IMR-90 (cell line): ENCODE measurements around the gene PLCH2. TPM values are rescaled to one million over a fixed set of nuclear protein-coding genes. Genes with fewer than 3 reads are reported as not detected.

Experiments
- ATAC-seq: fragments of 200-7000 bp; cut with Tn5 transposase; 2 replicates; pipeline ENCODE4 v1.9.1; 2020; ENCODE audit warnings: low read depth, mild to moderate bottlenecking, moderate library complexity
- BruUV-seq: library from RNA; stranded (reverse); fragments of 400-500 nt; replicated peaks from 2 replicates; lab custom pipeline; 2021; lab: Mats Ljungman, UMichigan
- CTCF ChIA-PET: fragments of 300-600 bp; formaldehyde crosslinking; extraction: SDS; loops from one replicate; lab custom pipeline; 2021; ENCODE audit warnings: antibody characterized with exemption; lab: Yijun Ruan, JAX
- POLR2A ChIA-PET: fragments of 300-600 bp; sonication (Branson Sonifier 250); formaldehyde crosslinking; loops from one replicate; lab custom pipeline; 2022; ENCODE audit warnings: antibody characterized with exemption; ENCODE audit not compliant: unreplicated experiment; lab: Charles Lee
- DNase-seq: peaks from one replicate; pipeline ENCODE4 v3.0.0; 2013
- H2AFZ ChIP-seq: replicated peaks from 2 replicates; pipeline ENCODE3; 2013; ENCODE audit warnings: low read length, mild to moderate bottlenecking; ENCODE audit not compliant: poor library complexity
- H2AK5ac ChIP-seq: 2 replicates; pipeline ENCODE4 v1.6.1; 2013; ENCODE audit warnings: low read depth, low read length, inconsistent platforms
- H2AK9ac ChIP-seq: replicated peaks from 2 replicates; pipeline ENCODE3; 2013; ENCODE audit warnings: mild to moderate bottlenecking, low read depth, low read length, moderate library complexity; ENCODE audit not compliant: poor library complexity
- H2BK120ac ChIP-seq: 2 replicates; pipeline ENCODE4 v1.6.1; 2013; ENCODE audit warnings: low read depth, low read length, inconsistent platforms
- H2BK15ac ChIP-seq: 3 replicates; pipeline ENCODE4 v1.6.1; 2013; ENCODE audit warnings: low read depth, low read length, inconsistent platforms
- H2BK20ac ChIP-seq: 2 replicates; pipeline ENCODE4 v1.6.1; 2013; ENCODE audit warnings: low read depth, mild to moderate bottlenecking, inconsistent platforms, low read length, moderate library complexity
- H2BK5ac ChIP-seq: 2 replicates; pipeline ENCODE4 v1.6.1; 2013; ENCODE audit warnings: mild to moderate bottlenecking, low read depth, low read length, inconsistent platforms; ENCODE audit not compliant: poor library complexity, severe bottlenecking
- H3K14ac ChIP-seq: replicated peaks from 2 replicates; pipeline ENCODE4 v1.6.1; 2013; ENCODE audit warnings: low read depth, low read length, inconsistent platforms
- H3K18ac ChIP-seq: 2 replicates; pipeline ENCODE4 v1.6.1; 2013; ENCODE audit warnings: low read depth, low read length, control low read depth
- H3K23ac ChIP-seq: 2 replicates; pipeline ENCODE4 v1.6.1; 2013; ENCODE audit warnings: low read depth, low read length, inconsistent platforms
- H3K27ac ChIP-seq: 2 replicates; pipeline ENCODE4 v1.5.1; 2013; ENCODE audit warnings: mild to moderate bottlenecking, control low read depth, low read length; ENCODE audit not compliant: insufficient read depth
- H3K27me3 ChIP-seq: 2 replicates; pipeline ENCODE4 v1.6.1; 2013; ENCODE audit warnings: low read length; ENCODE audit not compliant: control insufficient read depth, insufficient read depth
- H3K36me3 ChIP-seq: 2 replicates; pipeline ENCODE4 v1.6.1; 2013; ENCODE audit warnings: low read length, mixed read lengths; ENCODE audit not compliant: control insufficient read depth, insufficient read depth
- H3K4ac ChIP-seq: 2 replicates; pipeline ENCODE4 v1.6.1; 2013; ENCODE audit warnings: low read depth, low read length, inconsistent platforms
- H3K4me1 ChIP-seq: 2 replicates; pipeline ENCODE4 v1.6.1; 2013; ENCODE audit warnings: low read length, mixed read lengths; ENCODE audit not compliant: control insufficient read depth, insufficient read depth
- H3K4me2 ChIP-seq: 2 replicates; pipeline ENCODE4 v1.6.1; 2013; ENCODE audit warnings: low read depth, mild to moderate bottlenecking, control low read depth, low read length, moderate library complexity
- H3K4me3 ChIP-seq: 2 replicates; pipeline ENCODE4 v1.5.1; 2013; ENCODE audit warnings: low read depth, mild to moderate bottlenecking, control low read depth, low read length, moderate library complexity; ENCODE audit not compliant: insufficient read depth
- H3K56ac ChIP-seq: 2 replicates; pipeline ENCODE4 v1.6.1; 2013; ENCODE audit warnings: low read length, inconsistent platforms; ENCODE audit not compliant: insufficient read depth; ENCODE audit errors: extremely low read depth
- H3K79me1 ChIP-seq, 2 experiments: 2 replicates each; pipeline ENCODE4 v1.6.1; 2013; ENCODE audit warnings: low read length in 2 of 2, inconsistent platforms in 1 of 2, low read depth in 1 of 2
- H3K9ac ChIP-seq: 2 replicates; pipeline ENCODE4 v1.6.1; 2013; ENCODE audit warnings: low read depth, low read length, control low read depth
- H3K9me1 ChIP-seq: 2 replicates; pipeline ENCODE4 v1.6.1; 2013; ENCODE audit warnings: low read length, inconsistent platforms; ENCODE audit not compliant: insufficient read depth
- H3K9me3 ChIP-seq: 2 replicates; pipeline ENCODE4 v1.6.1; 2013; ENCODE audit warnings: low read length; ENCODE audit not compliant: control insufficient read depth, insufficient read depth
- H4K20me1 ChIP-seq: 2 replicates; pipeline ENCODE4 v1.6.1; 2013; ENCODE audit warnings: low read length, inconsistent platforms; ENCODE audit not compliant: insufficient read depth
- H4K5ac ChIP-seq: 2 replicates; pipeline ENCODE4 v1.6.1; 2013; ENCODE audit warnings: mild to moderate bottlenecking, low read depth, low read length, control low read depth
- H4K8ac ChIP-seq, 2 experiments: 2 replicates each; pipeline ENCODE4 v1.6.1; 2013; ENCODE audit warnings: low read depth in 2 of 2, low read length in 2 of 2, control low read depth in 1 of 2, inconsistent platforms in 1 of 2
- H4K91ac ChIP-seq: 2 replicates; pipeline ENCODE4 v1.6.1; 2013; ENCODE audit warnings: low read depth, low read length, inconsistent platforms; ENCODE audit not compliant: insufficient read depth
- BHLHE40 ChIP-seq: fragments of 150-350 bp; IDR thresholded peaks from 2 replicates; pipeline ENCODE4 v1.6.1; 2016; ENCODE audit warnings: mild to moderate bottlenecking, low read depth, low read length
- CHD1 ChIP-seq: IDR thresholded peaks from 2 replicates; pipeline ENCODE4 v1.6.1; 2012; ENCODE audit warnings: low read depth, low read length, improper control_type of control experiment
- MAZ ChIP-seq: IDR thresholded peaks from 2 replicates; pipeline ENCODE4 v1.6.1; 2012; ENCODE audit warnings: low read depth, mild to moderate bottlenecking, low read length, improper control_type of control experiment, moderate library complexity, borderline replicate concordance
- POLR2A ChIP-seq: IDR thresholded peaks from 2 replicates; pipeline ENCODE4 v1.6.1; 2012; ENCODE audit warnings: mild to moderate bottlenecking, low read depth, low read length
- RCOR1 ChIP-seq: IDR thresholded peaks from 2 replicates; pipeline ENCODE4 v1.6.1; 2012; ENCODE audit warnings: mild to moderate bottlenecking, low read length, improper control_type of control experiment; ENCODE audit not compliant: insufficient replicate concordance
- RFX5 ChIP-seq: IDR thresholded peaks from 2 replicates; pipeline ENCODE4 v1.8.0; 2012; ENCODE audit warnings: low read depth, mild to moderate bottlenecking, low read length, moderate library complexity
- WGBS, 2 experiments: methylation state at CpG; one replicate each; pipeline versions ENCODE4 v1.1.5 to v1.1.7; 2013; ENCODE audit warnings: missing lambda C conversion rate in 2 of 2; ENCODE audit not compliant: insufficient read length in 1 of 2; ENCODE audit errors: extremely low coverage in 2 of 2; 5-methylcytosine and 5-hydroxymethylcytosine counted together
- dilution Hi-C: fragments of 300-500 bp; cut with HindIII; formaldehyde crosslinking; loops from one replicate; pipeline ENCODE4 v1.14.3; 2018; ENCODE audit warnings: low sequenced_read_pairs; ENCODE audit not compliant: unreplicated experiment
- in situ Hi-C: fragments of 300-500 bp; cut with MboI; formaldehyde crosslinking; loops from 3 replicates; pipeline ENCODE4 v1.14.3; 2019; ENCODE audit warnings: low sequenced_read_pairs, inconsistent platforms, mixed read lengths
- intact Hi-C: fragments of 100-400 bp; cut with micrococcal nuclease; formaldehyde crosslinking; loops from 2 replicates; pipeline ENCODE4 v1.10.0; 2022
- polyA plus RNA-seq, 3 experiments: library from polyadenylated mRNA; depleted of rRNA; stranded (reverse); fragments of >200 nt; gene quantifications; 2 replicates each; pipeline ENCODE4 v1.2.3, GENCODE V29; 2012; ENCODE audit warnings: low replicate concordance in 1 of 3
- total RNA-seq: library from RNA; depleted of rRNA; stranded (reverse); fragments of >200 nt; gene quantifications from 2 replicates; pipeline ENCODE4 v1.2.3, GENCODE V29; 2012
- TF ChIP-seq, protein P1 (sequence below): fragments of 150-350 bp; IDR thresholded peaks from 2 replicates; pipeline ENCODE4 v1.6.1; 2017; ENCODE audit warnings: mild to moderate bottlenecking, antibody characterized with exemption, low read length, low read depth

PLCH2 gene
- total and polyA plus RNA-seq, 2 of the 4 experiments (the other 2 are of a cell fraction), result 0.18 to 1.9 TPM

DNA sequence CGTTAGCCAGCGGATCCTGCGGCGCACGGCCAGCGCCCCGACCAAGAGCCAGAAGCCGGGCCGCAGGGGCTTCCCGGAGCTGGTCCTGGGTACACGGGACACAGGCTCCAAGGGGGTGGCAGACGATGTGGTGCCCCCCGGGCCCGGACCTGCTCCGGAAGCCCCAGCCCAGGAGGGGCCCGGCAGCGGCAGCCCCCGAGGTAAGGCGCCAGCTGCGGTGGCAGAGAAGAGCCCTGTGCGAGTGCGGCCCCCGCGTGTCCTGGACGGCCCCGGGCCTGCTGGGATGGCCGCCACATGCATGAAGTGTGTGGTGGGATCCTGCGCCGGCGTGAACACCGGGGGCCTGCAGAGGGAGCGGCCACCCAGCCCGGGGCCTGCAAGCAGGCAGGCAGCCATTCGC is 26.1 kb downstream of the PLCH2 start:
- Histone ChIP-seq H4K8ac (no peak overlapping the region), H4K5ac (no peak overlapping the region), H2BK15ac (no peak overlapping the region), H3K4me2 (no peak overlapping the region), H3K79me1 (no peaks in the 10 kb centered on the region), H3K36me3 (no peaks in the 10 kb centered on the region), H3K56ac (no peak overlapping the region), H2AFZ (no peak overlapping the region), H2AK9ac (no peak overlapping the region), H3K9ac (no peak overlapping the region), H2BK5ac (no peak overlapping the region), H3K4me3 (no peak overlapping the region), H3K4ac (no peak overlapping the region), H2AK5ac (no peak overlapping the region), H4K91ac (no peak overlapping the region), H3K14ac (no peak overlapping the region), H3K27me3 (peaks cover 12% of the 10 kb centered on the region; the same call in 1 of the 2 replicates), H3K4me1 (peaks cover 2% of the 10 kb centered on the region; the same call in 1 of the 2 replicates), H4K20me1 (peaks cover 3% of the 10 kb centered on the region; the same call in 1 of the 2 replicates), H3K27ac (no peak overlapping the region), H3K9me3 (no peaks in the 10 kb centered on the region), H3K23ac (no peak overlapping the region), H3K9me1 (no peaks in the 10 kb centered on the region), H2BK120ac (no peak overlapping the region), H3K18ac (no peak overlapping the region), H2BK20ac (no peak overlapping the region)
- intact Hi-C loops, result no loop called here
- ATAC-seq (no peak), DNase-seq (no peak)
- WGBS, 2 experiments, result 85% methylated on average over 26 of the region's 34 CpGs; no CpG with 5 or more reads in 1 of the 2 experiments
- TF ChIP-seq POLR2A, result no peak
- TF ChIP-seq CHD1, result no peak
- TF ChIP-seq RFX5, result no peak
- TF ChIP-seq, protein P1, sequence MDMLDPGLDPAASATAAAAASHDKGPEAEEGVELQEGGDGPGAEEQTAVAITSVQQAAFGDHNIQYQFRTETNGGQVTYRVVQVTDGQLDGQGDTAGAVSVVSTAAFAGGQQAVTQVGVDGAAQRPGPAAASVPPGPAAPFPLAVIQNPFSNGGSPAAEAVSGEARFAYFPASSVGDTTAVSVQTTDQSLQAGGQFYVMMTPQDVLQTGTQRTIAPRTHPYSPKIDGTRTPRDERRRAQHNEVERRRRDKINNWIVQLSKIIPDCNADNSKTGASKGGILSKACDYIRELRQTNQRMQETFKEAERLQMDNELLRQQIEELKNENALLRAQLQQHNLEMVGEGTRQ, result no peak
- TF ChIP-seq MAZ, result no peak
- TF ChIP-seq BHLHE40, result no peak
- TF ChIP-seq RCOR1, result no peak
- ChIA-PET POLR2A (no interaction called here), CTCF (no interaction called here)
- BruUV-seq, result no TSS peak
- dilution Hi-C loops, result no loop called here
- in situ Hi-C loops, result no loop called here
